SKM-1 (cell line): ENCODE measurements around the gene GALNS.

Source experiments
- DNase-seq: peaks from one replicate; lab custom pipeline; 2025; ENCODE audit not compliant: unreplicated experiment; lab: John Stamatoyannopoulos, UW

Gene GALNS

GRCh38 chr16:88819126-88819525, 37.6 kb downstream of the GALNS start:
- DNase-seq = no peak

DNA sequence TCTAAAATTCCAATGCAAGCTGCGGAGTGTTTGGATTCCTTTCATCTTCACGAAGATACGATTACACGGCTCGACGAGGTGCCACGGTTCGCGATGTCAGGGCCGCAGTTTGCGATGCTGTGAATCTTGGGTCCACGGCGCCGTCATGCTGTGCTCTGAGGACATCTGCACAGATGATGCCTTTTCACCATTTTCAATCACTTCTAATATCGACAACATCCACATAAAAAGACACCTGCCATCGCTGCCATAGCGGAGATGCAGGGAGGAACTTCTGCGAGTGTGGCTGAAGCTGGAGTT, 38.2 kb downstream of the GALNS start:
- no peak for DNase-seq

GRCh38 chr16:88817785-88818574, 38.8 kb downstream of the GALNS start:
- no peak for DNase-seq

DNA sequence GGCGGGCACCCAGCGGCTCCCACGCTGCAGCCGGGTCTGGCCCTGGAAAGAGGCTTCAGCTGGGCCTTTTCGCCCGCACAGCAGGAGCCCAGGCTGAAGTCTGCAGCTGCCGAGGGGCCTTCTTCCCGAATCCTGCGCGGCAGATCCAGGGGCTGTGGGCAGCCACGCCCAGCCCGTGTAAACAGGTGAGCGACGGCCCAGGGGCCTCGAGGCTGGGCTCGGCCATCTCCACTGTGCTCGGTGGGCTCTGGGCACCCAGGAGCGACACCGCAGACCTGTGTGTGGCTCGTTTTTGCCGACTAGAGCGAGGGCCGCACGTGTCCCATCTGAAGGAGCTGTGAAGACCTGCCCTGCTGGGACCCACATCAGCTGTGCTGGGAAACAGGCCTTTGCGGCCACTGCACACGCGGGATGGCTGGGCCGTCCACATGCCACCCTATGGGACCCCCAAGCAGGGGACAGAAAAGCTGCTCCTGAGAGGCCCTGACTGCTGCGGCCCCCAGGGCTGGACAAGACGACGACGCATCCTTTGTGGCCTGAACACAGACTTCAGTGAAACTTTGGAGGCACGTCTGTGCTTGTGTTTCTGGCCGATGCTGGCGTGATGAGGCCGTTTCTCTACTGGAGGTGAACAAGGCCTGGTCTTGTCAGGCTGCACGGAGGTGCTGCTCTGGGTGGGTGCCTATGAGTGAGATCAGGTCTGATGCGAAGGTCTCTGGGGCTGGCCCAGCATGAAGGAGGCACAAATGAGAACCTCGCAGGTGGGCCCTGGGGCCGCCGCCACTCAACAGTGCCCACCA, 39.8 kb downstream of the GALNS start:
- DNase-seq = no peak

DNA sequence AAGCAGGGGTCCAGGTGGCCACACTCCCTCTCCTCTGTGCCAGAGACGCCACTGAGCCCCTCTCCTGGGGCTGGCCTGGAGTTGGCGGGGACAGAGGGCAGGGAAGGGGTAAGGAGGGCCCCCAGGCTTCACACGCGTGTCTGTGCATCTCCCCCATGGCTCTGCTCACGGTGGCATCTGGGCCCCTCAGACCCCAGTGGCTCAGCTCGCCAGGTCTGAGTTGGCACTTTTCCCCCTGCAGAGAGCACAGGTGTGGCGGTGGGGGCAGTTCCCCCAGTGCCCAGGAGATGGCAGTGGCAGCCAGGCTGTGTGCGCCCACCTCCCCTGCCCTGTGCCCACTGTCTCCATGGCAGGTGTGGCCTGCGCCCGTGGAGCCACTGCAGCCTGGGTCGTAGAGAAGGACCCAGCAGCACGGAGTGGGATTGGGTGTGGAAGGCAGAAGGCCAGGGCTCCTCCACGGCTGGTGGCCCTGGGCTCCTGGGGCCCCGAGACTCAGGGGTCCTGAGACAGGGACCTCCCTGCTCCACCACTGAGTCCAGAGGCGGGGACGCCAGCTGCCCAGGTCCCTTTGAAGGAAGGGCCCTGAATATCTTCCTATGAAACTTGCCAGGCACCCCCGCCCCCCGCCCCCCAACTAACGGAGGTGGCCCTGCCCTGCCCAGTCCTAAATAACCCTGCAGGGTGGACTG, 40.7 kb downstream of the GALNS start:
- DNase-seq = no peak

DNA sequence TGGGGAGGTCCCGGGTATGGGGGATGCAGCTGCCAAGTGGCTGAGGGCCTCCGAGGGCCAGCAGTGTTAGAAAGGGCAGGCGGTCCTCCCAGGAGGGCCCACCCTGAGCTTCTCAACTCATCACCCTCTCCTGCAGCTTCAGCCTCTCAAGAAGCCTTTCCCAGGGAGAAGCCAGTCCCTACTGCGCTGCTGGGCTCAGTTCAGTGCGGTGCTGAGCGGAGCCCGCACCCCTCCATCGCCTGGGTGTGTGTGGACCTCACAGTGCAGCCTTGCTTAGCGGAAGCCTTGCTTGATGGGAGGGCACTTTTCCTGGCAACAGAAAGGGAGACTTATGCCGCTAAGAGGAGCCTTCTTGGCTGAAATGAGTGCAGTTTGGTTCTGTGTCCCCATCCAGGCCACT, 41.5 kb downstream of the GALNS start:
- DNase-seq = no peak

GRCh38 chr16:88814144-88814502, 42.6 kb downstream of the GALNS start:
- DNase-seq = no peak

- DNase-seq = no peak
Measured at GRCh38 chr16:88813269-88814143, 43.2 kb downstream of the GALNS start.

- peak; percentile 56 for DNase-seq
Measured at GRCh38 chr16:88812513-88813268, 44.1 kb downstream of the GALNS start.

GRCh38 chr16:88811769-88812512, 44.8 kb downstream of the GALNS start, which contains the start of gene APRT:
Gene APRT, minus strand, starts transcription at chr16:88811928. Its CDS starts 29 bp downstream, at chr16:88811899.
- DNase-seq = peak; percentile 56

GRCh38 chr16:88810912-88811768, 45.6 kb downstream of the GALNS start:
- no peak for DNase-seq

DNA sequence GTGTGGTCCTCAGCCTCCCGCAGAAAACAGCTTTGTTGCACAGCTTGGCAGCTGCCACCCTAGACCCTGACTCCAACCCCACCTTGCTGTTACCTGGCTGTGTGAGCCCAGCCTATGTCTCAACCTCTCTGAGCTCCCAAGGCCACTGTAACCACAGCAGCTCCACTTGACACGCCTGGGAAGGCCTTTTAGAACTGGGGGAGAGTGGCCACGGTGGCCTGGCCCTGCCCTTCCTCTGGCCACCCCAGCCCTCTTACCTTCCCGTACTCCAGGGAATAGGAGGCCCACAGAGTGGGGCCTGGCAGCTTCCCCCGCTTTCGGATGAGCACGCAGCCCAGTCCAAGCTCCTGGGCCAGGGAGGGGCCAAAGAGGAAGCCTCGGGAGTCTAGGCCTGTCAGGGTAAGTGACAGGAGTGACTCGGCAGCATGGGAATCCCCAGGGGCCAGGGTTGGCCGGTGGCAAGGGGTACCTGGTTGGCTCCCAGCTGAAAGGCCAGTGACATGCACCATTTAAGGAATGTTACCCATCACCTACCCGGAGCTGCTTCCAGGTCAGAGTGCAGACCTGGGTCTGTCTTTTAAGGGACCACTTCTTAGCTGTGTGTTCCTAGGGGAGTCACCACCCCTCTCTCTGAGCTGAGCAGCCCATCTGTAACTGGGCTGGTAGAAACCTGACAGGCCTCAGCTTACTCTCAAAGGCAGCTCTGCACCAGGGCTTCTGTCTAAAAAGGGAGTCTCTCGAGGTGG, 46.4 kb downstream of the GALNS start:
- DNase-seq = no peak

DNA sequence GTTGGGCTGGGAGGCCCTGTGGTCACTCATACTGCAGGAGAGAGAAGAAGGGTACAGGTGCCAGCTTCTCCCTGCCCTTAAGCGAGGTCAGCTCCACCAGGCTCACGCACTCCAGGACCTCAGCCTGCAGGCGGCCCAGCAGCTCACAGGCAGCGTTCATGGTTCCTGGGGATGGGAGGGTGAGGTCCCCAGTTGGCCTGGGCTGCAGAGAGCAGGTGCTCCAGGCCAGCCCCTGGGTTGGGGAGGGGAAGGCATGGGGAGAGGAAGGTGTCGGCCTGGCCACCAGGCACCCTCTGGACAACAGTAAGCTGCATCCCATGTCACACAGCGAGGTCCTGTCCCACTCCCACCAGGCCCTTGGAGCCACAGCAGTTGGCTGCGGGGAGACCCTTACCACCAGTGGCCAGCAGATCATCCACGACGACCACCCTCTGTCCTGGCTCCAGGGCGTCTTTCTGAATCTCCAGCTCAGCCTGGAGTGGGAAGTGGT, 47.0 kb downstream of the GALNS start:
- no peak for DNase-seq

DNA sequence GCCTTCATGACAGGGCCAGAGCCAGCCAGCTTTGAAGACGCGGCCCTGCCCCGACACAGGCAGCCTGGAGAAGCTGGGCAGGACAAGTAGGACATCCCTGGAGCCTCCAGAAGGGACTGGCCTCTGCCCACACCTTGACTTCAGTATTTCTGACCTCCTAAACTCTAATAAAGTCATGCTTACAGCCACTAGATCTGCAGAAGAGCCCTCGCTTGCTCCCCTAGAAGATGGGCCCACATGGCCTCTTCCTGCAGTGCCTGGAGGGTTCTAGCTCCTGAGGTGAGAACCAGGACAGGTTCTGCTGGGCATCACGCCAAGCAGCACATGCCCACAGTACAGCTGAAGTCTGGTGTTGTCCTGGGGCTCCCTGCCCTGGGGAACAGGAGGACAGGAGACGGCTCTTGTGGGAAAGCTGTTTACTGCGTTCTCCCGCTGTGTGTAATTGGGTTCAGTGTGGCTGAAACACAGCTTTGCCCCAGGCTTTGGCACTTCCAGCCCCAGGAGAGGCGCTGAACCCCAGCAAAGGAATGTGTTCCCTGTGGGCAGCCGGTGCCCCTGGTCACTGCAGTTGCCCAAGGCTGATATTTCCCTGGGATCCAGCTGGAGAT, 47.6 kb downstream of the GALNS start:
- no peak for DNase-seq

DNA sequence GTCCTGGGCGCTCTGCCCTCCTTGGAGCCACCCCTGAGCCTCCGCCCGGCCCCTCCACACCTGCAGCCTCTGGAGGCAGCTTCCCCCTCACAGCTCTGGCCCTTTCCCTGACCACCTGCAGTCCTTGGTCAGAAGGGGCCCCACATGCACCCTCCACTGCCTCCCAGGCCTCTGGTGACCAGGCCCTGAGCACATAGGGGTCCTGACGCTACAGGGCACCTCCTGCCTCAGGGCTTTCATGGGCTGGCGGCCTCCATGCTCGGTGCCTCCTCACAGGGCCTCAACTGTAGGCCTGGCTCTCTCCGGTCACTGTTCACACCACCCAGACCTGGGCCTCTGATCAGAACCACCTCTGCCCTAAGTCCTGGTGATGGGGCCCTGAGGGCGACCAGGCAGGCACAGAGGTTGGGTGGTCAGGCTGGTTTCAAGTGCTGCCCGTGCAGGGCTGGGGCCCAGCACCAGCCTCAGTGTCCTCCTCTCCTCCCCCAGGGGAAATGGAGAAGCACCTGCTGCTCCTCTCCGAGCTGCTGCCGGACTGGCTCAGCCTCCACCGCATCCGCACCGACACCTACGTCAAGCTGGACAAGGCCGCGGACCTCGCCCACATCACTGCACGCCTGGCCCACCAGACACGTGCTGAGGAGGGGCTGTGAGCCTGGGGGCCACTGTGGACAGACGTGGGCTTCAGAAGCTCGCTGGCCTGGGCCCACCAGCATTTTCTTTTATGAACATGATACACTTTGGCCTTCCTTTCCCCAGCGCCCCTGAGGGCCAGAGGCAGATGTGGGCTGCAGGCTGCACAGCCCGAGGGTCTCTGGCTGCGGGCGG, 48.9 kb downstream of the GALNS start:
- DNase-seq = no peak

- DNase-seq = no peak
Measured at GRCh38 chr16:88807142-88807625, 49.6 kb downstream of the GALNS start.
